Activated CD8-positive, alpha-beta T cell treated with anti-CD3 and anti-CD28 coated beads, Interleukin-2, amount 10 ng/mL, durations not matched to agents 7 days and 5 days (primary cell): ENCODE measurements around the gene TCTN1. TPM values are rescaled to one million over a fixed set of nuclear protein-coding genes. Genes with fewer than 3 reads are reported as not detected.

Source experiments
- ATAC-seq: fragments of 150-1000 bp; cut with Tn5 transposase; one replicate; pipeline ENCODE4 v1.10.0; 2021; ENCODE audit warnings: moderate library complexity
- CTCF ChIA-PET: fragments of 350-600 bp; sonication (Branson Sonifier 250); formaldehyde crosslinking; loops from one replicate; lab custom pipeline; 2021; ENCODE audit warnings: antibody characterized with exemption; lab: Charles Lee
- POLR2A ChIA-PET: fragments of 350-600 bp; sonication (Branson Sonifier 250); formaldehyde crosslinking; loops from one replicate; lab custom pipeline; 2021; ENCODE audit warnings: antibody characterized with exemption; lab: Charles Lee
- DNase-seq: peaks from one replicate; pipeline ENCODE4 v3.0.0-alpha.2; 2020
- H3K27ac Mint-ChIP-seq: one replicate; pipeline ENCODE4 v1.8.0; 2021; ENCODE audit warnings: mild to moderate bottlenecking, mixed read lengths
- H3K27me3 Mint-ChIP-seq: one replicate; pipeline ENCODE4 v1.8.0; 2021; ENCODE audit warnings: low read depth, mixed read lengths
- H3K36me3 Mint-ChIP-seq: one replicate; pipeline ENCODE4 v1.8.0; 2021; ENCODE audit warnings: low read depth, mixed read lengths
- H3K4me1 Mint-ChIP-seq: one replicate; pipeline ENCODE4 v1.8.0; 2021; ENCODE audit warnings: low read depth, mixed read lengths
- H3K4me3 Mint-ChIP-seq: one replicate; pipeline ENCODE4 v1.8.0; 2021; ENCODE audit warnings: mild to moderate bottlenecking, mixed read lengths
- H3K9me3 Mint-ChIP-seq: one replicate; pipeline ENCODE4 v1.8.0; 2022; ENCODE audit warnings: mixed read lengths; ENCODE audit not compliant: insufficient read depth
- total RNA-seq, 2 experiments: library from RNA; stranded (reverse); gene quantifications; one replicate each; pipeline ENCODE4 v1.2.3, GENCODE V29; 2021

Gene TCTN1
- total RNA-seq, 2 experiments from 2014 or later: 5.9 to 7.9 TPM

DNA sequence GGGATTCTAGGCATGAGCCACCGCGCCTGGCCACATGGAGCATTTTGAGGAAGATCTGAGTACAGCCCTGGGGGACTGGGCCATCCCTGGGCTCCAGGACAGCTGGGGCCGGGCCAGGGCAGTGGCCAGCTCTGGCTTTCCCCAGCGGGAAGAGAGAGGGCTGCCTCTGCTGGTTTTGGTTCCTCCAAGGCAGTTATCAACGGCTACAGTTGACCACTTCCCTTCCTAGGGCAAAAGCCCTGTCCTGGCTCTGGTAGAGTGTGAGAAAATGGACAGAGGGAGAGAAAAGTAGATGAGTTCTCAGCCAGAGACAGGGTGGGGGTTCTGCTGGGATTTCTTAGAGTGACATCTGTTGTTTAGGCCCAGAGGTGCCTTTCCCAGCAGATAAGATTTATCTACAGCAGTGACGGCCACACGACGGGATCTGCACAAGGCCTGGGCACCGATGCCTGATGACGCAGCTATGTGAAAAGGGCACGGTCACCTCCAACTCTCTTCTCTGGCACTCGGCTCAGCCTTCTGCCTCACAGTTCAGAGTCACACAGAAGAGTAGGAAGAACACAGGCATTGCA lies 80.5 kb downstream of the TCTN1 start:
- ATAC-seq (no peak), DNase-seq (no peak)
- no peaks in the 10 kb centered on the region for H3K27me3 Mint-ChIP-seq
- no peaks in the 10 kb centered on the region for H3K9me3 Mint-ChIP-seq
- H3K4me1 Mint-ChIP-seq: peaks cover 46% of the 10 kb centered on the region
- H3K27ac Mint-ChIP-seq: no peak overlapping the region
- H3K36me3 Mint-ChIP-seq: no peaks in the 10 kb centered on the region
- no peak overlapping the region for H3K4me3 Mint-ChIP-seq
- POLR2A ChIA-PET: interaction anchor here (1.0 kb wide), 1 partner anchor 226 kb away, joined by 3 read pairs; the partner anchor contains the start of genes FAM216A and GPN3
- CTCF ChIA-PET: interaction anchor here (1.7 kb wide), 1 partner anchor 10 kb away, joined by 4 read pairs; no protein-coding TSS in a partner anchor

DNA sequence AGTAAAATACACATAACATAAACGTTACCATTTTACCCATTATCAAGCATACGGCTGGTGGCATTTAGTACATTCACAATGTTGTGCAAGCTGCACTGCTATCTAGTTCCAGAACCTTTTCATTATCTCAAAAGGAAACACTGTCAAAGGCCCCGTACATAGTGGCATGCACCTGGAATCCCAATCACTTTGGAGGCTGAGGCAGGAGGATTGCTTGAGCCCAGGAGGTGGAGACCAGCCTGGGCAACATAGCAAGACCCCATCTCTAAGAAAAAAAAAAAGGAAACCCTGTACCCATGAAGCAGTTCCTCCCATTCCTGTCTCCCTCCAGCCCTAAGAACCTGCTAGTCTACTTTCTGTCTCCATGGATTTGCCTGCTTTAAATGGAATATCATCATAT lies 82.4 kb downstream of the TCTN1 start:
- Mint-ChIP-seq H3K9me3 (no peaks in the 10 kb centered on the region), H3K4me1 (peaks cover 32% of the 10 kb centered on the region), H3K27ac (no peak overlapping the region), H3K27me3 (no peaks in the 10 kb centered on the region), H3K36me3 (no peaks in the 10 kb centered on the region), H3K4me3 (no peak overlapping the region)
- DNase-seq (no peak), ATAC-seq (no peak)
- ChIA-PET CTCF (interaction anchor here (1.3 kb wide), 1 partner anchor 95 kb away, joined by 5 read pairs; no protein-coding TSS in a partner anchor), POLR2A (no interaction called here)

DNA sequence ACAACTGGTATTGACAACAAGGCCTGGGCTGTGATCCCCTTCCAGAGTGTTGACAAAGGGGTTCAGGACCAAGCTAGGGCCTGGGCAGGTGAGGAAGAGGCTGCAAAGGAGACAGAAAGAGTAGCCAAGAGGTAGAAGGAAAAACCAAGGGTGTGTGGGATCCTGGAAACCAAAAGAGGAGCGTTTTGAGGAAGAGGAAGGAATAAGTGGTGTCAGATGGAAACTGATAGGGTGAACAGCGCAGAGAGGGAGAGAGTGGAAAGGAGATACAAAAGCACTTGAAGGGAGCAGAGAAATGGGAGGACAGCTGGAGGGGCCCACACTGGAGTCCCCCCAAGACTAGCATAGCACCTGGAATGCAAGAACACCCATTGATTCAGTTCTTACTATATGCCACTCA lies 83.3 kb downstream of the TCTN1 start:
- no peak overlapping the region for H3K27ac Mint-ChIP-seq
- peaks cover 23% of the 10 kb centered on the region for H3K4me1 Mint-ChIP-seq
- DNase-seq (no peak), ATAC-seq (no peak)
- H3K27me3 Mint-ChIP-seq: no peaks in the 10 kb centered on the region
- no peaks in the 10 kb centered on the region for H3K36me3 Mint-ChIP-seq
- POLR2A ChIA-PET: interaction anchor here (0.6 to 1.2 kb wide), 2 partner anchors 8 to 18 kb away, joined by 3 read pairs; partner anchors contain the start of gene HVCN1
- no peak overlapping the region for H3K4me3 Mint-ChIP-seq
- no peaks in the 10 kb centered on the region for H3K9me3 Mint-ChIP-seq
- CTCF ChIA-PET: interaction anchor here (0.8 to 1.7 kb wide), 23 partner anchors 7 to 145 kb away, joined by 3 to 12 read pairs (median 4); partner anchors contain the start of gene TCTN1

GRCh38 chr12:110698171-110698902 lies 84.4 kb downstream of the TCTN1 start:
- CTCF ChIA-PET: interaction anchor here (0.8 to 1.7 kb wide), 26 partner anchors 8 to 184 kb away, joined by 3 to 12 read pairs (median 4); partner anchors contain the start of gene TCTN1
- ATAC-seq (peak; percentile 100), DNase-seq (peak; percentile 92)
- Mint-ChIP-seq H3K27me3 (no peaks in the 10 kb centered on the region), H3K9me3 (no peaks in the 10 kb centered on the region), H3K27ac (peak overlapping the region; percentile 78), H3K4me1 (peaks cover 23% of the 10 kb centered on the region), H3K36me3 (no peaks in the 10 kb centered on the region), H3K4me3 (no peak overlapping the region)
- POLR2A ChIA-PET: interaction anchor here (1.2 kb wide), 1 partner anchor 9 kb away, joined by 3 read pairs; the partner anchor contains the start of gene HVCN1

Other genes with a start within 250 kb of the TCTN1 start
- gene ANAPC7, start 210.4 kb upstream of the TCTN1 start, total RNA-seq: 10 to 100 TPM; 53.0 to 64.3 TPM
- gene ARPC3, start 163.8 kb upstream of the TCTN1 start, total RNA-seq: 100 to 1,000 TPM; 437 to 458 TPM
- gene GPN3, start 145.9 kb upstream of the TCTN1 start, total RNA-seq: 10 to 100 TPM; 26.2 to 33.0 TPM
- 10 to 100 TPM; 20.5 to 22.9 TPM for gene FAM216A, start 145.3 kb upstream of the TCTN1 start, total RNA-seq
- 100 to 1,000 TPM; 126 to 128 TPM for gene VPS29, start 112.0 kb upstream of the TCTN1 start, total RNA-seq
- gene RAD9B, start 111.8 kb upstream of the TCTN1 start, total RNA-seq: 1 to 10 TPM in 1 of 2 experiments, under 1 TPM in 1; 0.68 to 2.3 TPM
- gene PPTC7, start 30.8 kb upstream of the TCTN1 start, total RNA-seq: 10 to 100 TPM; 24.4 to 26.8 TPM
- gene HVCN1, start 75.0 kb downstream of the TCTN1 start, total RNA-seq: 10 to 100 TPM; 28.6 to 30.8 TPM
- 100 to 1,000 TPM; 162 to 179 TPM for gene PPP1CC, start 128.8 kb downstream of the TCTN1 start, total RNA-seq
- not detected for gene CCDC63, start 232.9 kb downstream of the TCTN1 start, total RNA-seq